HS-27A (cell line): ENCODE measurements around the gene HTRA3.

Experiments
- DNase-seq: peaks from one replicate; pipeline ENCODE4 v3.0.0-alpha.2; 2012; ENCODE audit warnings: low read depth, missing footprints

HTRA3 gene

DNA sequence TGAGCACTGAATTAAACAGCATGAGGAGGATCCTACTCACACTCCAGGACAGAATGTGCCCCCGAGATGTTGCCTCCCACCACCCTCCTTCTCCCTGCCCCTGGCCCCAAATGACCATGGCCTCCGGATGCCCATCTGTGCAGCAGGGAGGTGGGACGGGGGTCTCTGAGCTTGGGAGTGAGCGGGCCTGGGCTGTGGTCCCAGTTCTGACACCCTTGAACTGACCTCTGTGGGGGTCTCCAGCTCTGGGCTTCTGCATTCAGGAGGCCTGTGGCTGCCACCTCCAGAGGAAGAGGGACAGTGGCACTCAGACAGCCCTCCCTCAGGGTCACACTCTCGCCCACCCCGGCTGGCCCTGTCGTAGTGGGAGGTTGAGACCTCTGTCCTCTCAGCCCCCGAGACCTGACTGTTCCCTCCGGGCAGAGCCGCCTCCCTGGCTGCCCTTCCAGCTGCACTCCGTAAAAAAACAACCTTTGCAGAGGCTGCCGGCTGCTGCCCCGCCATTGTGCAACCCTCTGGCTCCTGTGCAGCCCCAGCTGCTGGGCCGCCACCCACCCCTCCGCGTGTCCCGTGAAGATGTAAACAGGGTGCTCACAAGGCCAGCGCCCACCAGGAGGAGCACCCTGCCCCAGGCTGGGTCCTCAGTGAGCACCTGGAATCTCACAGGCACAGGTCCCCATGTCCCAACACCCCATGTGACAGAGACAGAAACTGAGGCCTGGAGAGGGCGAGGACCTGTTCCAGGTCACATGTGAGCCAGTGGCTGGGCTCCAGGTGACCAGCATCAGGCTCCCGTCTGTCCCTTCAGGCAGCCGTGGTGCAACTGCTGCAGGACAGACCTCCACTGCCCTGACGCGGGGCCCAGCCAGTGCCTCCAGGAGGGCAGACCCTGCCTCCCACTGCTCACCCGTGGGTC, 39.6 kb downstream of the HTRA3 start:
- no peak for DNase-seq

DNA sequence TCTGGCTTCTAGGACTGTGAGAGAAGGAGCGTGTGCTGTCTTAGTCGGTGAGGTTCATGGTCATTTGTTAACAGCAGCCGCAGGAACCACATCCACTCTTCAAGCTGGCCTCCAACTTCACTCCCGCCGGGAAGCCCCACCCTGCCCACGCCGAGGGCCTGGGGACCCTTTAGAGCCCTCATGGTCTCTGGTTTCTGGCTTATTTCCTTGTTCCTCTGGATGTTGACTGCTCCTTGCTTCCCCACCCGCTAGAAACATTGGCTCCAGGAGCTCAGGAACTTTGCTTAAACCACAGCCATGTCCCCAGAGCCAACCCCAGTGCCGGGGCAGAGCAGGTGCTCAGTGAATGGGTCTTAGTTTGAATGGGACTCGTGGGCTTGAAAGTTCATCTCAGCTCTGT, 40.8 kb downstream of the HTRA3 start:
- DNase-seq: no peak

DNA sequence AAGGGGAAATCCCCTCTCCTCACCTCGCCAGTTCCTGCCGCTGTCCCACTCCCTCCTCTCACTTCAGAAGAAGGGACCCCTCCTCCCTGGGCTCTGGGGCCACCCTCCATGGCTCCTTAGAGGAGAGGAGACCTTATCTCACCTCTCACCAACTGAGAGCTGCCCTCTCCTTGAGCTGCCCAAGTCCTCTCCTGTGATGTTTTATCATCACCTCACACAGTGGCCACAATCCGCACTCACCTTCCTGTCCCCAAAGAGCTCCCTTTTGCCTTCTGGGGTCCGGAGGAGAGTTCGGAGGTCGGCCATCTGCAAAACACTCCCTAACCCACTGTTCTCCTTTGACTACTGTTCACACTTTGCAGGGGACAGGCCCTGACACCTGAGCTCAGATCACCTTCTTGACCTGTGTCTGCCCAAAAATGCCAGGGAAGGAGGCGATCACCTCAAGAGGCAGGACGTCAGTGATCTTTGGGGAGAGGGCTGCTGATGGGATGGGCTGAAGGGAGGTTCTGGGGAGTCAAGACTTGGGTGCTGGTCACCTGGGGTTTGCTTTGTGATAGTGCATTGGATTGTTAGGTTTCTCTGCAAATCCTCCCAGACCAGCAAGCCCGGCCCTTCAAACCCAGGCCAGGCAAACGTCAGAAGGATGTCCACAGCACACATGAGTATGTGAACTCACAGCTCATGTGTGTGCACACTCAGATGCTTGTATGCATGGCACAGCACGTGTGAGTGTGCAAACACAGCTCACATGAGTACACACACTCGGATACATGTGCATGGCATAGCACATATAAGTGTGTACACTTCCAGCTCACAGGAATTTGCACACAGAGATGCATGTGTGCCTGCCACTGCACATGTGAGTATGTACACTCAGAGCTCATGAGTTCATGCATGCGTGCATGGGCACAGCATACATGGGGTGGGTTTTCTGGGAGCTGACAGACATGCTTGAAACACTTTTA, 41.8 kb downstream of the HTRA3 start:
- DNase-seq: no peak

DNA sequence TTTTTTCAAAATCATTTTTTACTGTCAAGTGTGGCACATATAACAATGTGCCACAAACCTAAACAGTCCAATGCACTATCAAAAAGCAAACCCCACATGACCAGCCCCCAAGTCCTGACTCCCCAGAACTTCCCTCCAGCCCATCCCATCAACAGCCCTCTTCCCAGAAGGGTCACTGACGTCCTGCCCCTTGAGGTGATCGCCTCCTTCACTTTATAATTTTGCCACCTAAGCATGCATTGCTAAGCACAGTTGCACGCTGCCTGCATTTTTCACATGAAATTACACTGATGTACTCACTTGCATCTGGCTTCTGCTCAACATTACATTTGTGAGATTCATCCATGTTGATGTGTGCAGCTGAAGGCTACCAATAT, 42.5 kb downstream of the HTRA3 start:
- DNase-seq: no peak

DNA sequence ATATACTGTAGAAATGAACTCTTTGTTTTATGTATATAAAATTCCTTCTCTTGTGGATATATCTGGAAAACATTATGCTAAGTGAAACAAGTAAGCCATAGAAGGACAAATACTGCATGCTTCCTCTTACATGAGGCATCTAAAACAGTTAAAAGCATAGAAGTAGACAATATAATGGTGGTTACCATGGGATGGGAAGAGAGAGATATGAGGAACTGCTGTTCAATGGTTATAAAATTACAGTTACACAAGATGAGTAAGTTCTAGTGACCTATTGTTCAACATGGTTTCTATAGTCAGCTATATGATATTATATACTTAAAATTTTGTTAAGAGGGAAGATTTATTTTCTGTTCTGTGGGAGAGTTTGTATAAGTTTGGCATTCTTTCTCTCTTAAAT, 43.4 kb downstream of the HTRA3 start:
- no peak for DNase-seq

DNA sequence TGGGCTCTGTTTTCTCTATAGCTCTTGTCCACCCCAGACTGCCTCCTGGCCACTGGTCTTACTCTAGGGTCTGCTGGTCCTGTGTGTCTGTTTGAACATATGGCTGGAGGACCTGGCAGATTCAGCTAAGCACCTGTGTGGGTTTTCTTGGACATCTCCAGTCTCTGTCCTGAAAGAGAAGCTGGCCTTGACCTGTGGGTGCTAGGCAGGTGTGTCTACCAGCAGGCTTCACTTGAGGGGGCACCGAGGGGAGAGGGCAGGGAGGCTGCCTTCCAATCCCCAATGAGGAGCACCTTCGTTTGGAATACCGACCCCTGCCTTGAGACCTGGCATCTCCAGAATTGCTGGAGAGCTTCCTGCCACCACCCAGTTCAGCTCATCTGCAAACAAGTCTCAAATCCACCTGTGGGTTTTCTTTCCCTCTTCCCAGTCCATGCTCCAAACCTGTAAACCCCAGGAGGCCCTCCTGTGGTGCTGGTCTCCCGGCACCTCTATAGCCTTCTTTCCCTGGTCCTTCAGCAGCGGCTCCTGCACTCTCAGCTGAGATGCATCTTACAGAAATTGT, 45.2 kb downstream of the HTRA3 start:
- no peak for DNase-seq

DNA sequence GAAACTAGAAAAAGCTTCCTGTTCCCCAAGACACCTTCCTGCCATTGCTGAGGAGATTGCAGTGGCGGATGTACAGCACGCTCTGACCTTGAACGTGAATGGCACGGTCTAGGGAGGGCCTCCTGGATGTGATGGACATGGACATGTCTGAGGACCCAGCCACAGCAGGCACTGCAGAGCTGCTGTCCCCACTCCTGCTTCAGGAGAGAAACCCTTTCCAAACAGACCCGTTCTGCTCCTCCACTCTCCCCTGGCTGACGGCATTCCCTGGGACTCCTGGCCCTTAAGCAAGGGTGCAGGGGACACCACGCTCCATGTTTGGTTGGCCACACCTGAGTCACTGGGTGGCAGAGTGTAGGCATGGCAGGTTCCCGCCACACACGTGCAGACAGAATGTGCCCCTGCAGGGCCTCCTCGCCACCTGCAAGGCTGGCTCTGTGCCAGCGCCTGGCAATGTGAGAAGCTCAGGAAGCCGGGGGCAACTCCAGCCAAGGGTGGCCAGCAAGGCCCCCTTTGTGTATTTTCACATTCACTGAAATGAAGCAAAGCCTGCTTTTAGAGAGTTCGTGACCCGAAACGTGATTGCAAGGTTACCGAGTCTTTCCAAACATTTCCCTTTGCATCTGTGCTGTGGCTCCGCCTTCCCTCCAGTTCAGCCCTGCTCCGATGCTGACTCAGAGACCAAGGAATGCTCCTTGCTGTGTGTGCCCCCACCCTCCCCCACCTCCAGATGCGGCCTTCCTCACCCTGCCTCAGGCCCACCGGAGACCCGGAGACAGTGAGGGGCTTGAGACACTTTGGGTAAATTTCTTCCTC, 46.1 kb downstream of the HTRA3 start:
- DNase-seq: peak; percentile 42

DNA sequence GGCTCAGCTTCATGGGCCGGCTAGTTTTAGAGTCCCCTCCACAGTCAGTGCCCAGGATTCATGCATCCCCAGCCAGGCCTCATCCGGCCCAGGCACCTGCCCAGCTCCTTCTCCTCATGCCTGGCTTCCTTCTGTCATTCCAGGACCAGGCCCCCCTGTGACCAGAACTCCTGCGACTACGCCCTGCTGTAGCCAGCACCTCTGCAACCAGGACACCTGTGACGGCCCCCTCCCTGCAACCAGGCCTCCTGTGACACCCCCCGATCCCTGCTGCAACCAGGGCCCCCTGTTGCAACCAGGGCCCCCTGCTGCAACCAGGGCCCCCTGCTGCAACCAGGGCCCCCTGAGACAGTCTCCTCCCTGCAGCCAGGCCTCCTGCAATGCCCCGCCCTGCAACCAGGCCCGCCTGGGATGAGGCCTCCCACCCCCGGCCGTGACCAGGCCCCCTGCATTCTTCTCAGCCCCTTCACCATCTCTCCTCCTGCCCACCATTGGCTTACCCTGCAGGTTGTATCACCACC, 46.8 kb downstream of the HTRA3 start:
- no peak for DNase-seq

DNA sequence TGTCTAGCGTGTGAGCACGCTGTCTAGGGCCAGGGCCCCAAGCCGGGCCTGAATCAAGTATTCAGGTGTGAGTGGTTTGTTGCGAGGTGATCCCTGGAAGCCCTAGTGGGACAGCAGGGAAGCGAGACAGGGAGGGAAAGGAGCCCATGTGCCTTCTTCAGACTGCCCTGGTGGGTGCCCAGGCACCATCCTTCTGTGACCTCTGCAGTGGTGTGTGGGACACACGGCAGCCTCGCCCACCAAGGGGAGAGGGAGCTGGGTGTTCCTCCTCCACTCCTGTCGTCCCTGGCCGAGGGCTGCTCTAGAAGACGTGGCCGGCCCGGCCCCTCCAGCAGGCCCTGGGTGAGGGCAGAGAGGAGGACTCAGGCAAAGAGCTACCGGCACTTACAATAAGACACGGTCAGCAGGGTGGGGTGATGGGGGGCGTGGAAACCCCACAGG, 47.4 kb downstream of the HTRA3 start:
- no peak for DNase-seq

DNA sequence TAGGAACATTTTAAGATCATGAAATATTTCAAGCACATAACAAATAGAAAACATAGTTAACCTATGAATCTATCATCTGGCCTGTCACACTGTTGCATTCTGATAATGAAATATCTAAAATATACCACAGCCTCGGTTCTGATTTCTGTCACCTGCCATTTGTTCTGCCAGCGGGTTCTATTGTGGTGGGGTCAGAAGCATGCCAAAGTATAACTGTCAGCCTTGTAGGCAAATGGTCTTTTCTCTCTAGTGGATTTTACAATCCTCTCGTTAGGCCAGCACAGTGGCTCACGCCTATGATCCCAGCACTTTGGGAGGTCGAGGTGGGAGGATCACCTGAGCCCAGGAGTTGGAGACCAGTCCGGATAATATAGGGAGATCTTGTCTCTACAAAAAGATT, 47.9 kb downstream of the HTRA3 start:
- no peak for DNase-seq

DNA sequence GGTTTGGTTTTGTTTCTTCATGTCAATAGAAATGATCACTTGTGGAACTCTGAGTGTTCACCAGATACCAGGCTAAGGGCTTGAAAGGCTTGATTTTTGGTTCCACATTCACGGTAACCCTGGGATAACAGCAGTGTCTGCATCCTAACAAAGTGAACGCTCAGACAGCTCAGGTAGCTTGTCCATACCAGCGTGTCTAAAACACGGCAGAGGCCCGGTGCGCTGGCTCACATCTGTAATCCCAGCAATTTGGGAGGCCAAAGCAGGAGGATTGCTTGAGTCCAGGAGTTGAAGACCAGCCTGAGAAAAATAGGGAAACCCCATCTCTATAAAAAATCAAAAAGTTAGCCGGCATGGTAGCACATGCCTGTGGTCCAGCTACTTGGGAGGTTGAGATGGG, 49.0 kb downstream of the HTRA3 start:
- no peak for DNase-seq

DNA sequence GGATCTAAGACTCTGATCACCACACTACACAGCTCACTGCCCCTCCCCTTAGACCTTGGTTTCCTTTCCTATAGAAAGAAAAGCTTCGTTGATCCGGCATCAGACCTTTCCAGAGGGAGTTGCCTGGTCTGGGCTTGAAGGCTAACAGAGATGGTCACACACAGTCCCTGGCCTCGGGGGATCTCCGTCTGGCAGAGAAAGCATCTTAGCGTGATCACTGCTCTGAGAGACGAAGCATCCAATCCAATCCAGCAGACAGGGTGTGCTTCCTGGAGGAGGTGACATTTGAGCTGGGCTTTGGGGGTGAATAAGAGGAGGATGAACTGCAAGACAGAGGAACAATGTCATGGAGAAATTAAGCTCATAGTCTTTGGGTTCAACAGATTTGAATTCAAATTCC, 49.5 kb downstream of the HTRA3 start:
- DNase-seq: no peak

DNA sequence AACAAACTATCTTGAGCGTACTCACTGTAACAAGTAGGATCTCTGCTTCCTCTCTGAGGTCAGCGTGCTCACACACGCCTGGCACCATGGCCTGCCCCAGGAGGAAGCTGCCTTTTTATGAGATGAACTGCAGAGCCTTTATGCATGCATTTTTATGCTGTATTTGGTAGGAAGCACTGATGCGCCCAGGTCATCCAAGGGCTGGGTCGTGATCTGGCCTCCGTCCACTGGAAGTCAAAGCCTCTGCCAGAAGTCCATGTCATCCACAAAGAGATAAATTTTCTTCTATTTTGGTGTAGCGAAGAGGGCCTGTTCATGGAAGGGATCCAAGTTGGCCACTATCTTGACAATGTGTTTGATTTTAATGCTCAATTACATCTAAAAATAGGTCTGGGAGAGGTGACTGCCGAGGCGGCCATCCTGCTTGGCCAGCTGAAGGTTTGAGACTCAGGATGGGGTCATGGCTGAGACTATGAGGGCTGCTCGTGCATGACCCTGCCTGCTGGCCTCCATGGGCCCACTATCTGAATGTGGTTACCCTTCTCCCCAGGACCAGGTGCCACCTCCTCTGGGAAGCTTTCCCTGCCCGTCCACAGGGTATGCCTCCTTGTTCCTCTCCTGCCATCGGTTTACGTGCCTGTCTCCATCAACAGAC, 50.3 kb downstream of the HTRA3 start:
- DNase-seq: no peak

DNA sequence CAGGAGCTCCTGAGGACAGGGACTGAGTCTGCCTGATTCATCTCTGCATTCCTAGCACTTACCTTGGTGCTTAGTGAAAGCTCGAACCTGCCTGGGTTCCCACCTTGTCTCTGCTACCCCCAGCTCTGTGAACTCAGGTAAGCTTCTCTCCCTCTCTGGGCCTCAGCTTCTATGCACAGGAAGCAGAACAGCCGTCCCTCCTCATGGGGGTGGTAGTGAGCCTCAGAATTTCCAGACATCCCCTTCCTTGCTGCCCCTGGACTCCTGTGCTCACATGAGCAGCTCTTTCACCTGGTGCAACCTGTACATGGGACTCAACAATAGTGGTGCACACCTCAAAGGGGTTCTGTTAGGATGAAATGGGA, 50.8 kb downstream of the HTRA3 start:
- no peak for DNase-seq

DNA sequence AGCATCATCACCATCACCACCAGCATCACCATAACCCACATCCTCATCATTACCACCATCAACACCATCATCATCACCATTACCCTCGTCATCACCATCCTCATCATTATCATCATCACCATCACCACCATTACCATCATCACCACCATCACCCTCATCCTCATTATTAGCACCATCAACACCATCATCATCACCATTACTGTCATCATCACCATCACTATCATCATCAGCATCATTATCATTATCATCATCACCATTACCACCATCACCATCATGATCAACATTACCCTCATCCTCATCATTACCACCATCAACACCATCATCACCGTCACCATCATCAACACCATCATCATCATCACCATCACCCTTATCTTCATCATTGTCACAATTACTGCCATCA, 51.7 kb downstream of the HTRA3 start:
- DNase-seq: no peak

DNA sequence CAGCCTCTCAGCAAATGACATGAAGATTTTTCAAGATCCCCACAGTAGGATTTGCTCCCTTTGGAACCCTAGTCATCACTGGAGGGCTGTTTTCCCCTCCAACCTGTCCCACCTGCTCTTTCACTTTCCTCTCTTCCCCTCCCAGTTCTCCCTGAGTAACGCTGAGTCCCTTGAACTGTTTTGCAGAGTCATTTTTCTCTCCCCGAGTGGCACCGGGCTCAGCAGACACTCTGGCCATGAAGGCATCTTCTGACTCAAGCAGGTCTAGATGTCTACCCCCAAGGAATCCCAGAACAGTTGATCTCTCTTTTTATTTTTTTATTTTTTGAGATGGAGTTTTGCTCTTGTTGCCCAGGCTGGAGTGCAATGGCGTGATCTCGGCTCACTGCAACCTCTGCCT, 52.2 kb downstream of the HTRA3 start:
- DNase-seq: no peak

DNA sequence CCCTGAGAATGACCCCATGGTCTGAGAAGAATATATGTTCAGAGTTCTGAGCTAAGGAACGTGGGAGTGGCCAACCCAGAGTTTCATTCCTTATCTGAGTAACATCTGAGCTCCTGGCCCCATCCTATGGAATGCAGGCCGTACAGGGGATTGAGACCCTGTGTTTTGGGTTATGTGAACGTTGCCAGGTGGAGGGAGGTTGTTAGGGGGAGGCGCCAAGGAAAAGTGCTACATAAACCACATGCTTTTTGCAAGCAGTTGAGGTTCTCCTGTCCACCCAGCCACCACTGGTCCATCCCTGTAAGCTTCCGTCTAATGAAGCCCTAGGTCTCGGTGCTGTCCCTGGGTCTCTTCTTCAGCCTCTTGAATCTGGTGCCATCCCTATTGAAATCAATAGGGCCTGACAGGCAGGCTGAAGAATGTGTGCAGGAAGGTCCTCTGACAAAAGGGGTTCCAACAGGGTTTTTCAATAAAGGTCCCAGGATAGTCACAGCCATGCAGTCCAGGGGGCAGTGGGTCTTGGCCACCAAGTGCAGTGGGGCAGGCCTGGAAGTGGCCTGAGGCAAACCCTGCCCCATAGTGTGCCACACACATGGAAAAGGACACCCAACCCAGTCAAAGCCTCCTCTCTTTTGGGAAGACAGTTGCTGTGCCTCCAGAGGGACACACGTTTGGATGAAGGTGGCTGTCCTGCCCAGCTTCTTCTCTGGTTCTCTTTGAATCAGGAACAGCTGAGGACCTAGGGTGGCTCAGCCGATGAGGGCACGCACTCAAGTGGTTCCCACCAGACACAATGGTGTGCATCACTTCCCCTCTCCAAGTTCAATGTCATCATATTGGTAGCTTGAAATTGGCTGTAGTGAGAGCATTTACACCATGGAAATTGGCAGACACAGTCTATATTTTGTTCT, 53.5 kb downstream of the HTRA3 start:
- no peak for DNase-seq

DNA sequence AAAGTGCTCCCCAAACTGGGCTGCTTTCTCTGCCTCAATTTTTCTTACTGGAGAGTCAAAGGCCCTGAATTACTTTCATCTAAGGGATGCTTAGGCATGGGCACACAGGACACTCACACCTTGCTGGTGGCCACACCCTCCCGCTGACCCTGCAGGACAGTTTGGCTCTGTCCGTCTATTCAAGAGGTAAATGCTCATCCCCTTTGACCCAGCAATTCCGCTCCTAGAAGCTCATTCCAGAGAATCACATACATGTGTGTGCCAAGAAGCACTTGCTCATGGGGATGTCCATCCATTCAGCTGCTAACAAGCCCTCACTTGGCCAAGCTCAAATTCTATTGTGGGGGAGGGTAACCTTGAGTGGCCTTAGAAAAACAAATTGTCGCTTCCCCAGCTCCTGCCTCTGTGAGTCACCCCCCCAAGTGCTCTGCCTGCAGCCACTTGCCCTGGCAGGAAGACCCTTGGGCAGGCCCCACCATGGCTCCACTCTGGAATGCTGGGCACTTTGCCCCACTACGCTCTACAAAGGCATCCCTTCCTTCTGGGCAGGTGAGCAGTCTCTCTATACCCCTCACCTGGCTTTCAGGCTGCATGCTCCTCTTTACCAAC, 54.5 kb downstream of the HTRA3 start:
- DNase-seq: no peak

DNA sequence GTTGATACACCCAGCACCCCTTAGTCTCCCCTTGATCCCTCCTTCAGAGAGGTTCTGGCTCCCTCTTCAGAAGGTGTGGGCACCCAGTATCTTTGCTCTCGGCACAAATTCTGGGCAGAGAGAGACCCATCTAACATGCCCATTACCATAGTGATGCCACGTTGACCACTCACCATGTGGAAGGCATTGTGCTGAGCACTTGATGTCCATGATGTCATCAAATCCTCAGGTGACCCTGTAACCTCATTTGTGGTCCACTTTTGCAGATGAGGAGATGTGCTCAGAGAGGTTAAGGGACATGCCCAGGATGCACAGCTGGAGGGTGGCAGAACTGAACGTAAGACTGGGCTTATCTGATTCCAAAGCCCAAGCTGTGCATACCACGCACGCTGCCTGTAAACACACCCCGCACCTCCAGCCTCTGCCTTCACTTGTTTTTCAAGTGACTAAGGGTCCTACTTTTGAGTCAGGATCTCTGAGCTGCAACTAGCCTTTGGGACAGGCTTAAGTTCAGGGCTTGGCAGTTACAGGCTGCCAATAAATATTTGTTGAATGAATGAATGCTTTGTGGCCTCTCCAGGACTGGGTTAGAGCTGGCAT, 55.2 kb downstream of the HTRA3 start:
- no peak for DNase-seq
